Measurements from ENCODE around the gene CIPC. TPM values are rescaled to one million over a fixed set of nuclear protein-coding genes. Genes with fewer than 3 reads are reported as not detected.

The CIPC gene, protein sequence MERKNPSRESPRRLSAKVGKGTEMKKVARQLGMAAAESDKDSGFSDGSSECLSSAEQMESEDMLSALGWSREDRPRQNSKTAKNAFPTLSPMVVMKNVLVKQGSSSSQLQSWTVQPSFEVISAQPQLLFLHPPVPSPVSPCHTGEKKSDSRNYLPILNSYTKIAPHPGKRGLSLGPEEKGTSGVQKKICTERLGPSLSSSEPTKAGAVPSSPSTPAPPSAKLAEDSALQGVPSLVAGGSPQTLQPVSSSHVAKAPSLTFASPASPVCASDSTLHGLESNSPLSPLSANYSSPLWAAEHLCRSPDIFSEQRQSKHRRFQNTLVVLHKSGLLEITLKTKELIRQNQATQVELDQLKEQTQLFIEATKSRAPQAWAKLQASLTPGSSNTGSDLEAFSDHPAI
- 8.5 and 23.0 TPM in 2 replicates for total RNA-seq

DNA sequence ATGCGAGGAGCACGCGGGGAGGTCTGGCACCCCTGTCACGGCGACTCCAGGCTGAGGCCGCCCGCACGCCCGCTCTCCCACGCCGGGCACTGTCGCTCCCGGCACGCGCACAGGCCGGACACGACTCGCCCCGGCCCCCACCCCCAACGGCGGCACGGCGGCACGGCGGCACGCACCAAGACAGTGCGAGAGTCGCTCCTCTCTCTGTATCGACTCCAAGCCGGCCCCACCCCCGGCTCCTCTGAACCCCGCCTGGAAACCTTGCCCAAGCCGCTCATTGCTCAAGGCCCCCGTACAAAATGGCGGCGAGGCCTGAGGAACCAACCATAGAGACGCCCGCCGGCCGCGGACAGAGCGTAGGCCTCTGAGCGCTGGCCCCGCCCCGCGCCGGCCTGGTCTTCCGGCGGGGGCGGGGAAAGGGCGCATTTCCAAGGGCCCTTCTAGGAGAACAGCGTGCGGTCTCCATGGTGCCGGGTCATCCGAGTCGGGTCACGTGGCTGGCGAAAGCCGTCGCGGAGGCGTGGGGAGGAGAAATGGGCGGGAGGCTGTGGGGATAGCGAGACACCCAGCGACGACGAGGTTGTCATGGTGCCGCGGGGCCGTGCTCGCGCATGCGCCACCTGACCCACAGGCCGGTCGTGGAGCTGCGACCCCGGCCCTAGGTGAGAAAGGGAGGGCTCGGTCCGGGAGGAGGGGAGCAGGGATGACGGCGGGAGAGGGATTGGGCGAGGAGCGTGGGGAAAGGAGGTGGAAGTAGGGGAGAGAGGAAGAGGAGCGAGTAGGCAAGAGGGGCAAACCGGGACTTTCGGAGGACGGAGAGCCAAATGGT lies at the start of gene CIPC:
Gene CIPC (plus strand): TSS at position 559 of the 829 bp plus-strand sequence. CDS start 7,451 bp downstream, outside the sequence.

DNA sequence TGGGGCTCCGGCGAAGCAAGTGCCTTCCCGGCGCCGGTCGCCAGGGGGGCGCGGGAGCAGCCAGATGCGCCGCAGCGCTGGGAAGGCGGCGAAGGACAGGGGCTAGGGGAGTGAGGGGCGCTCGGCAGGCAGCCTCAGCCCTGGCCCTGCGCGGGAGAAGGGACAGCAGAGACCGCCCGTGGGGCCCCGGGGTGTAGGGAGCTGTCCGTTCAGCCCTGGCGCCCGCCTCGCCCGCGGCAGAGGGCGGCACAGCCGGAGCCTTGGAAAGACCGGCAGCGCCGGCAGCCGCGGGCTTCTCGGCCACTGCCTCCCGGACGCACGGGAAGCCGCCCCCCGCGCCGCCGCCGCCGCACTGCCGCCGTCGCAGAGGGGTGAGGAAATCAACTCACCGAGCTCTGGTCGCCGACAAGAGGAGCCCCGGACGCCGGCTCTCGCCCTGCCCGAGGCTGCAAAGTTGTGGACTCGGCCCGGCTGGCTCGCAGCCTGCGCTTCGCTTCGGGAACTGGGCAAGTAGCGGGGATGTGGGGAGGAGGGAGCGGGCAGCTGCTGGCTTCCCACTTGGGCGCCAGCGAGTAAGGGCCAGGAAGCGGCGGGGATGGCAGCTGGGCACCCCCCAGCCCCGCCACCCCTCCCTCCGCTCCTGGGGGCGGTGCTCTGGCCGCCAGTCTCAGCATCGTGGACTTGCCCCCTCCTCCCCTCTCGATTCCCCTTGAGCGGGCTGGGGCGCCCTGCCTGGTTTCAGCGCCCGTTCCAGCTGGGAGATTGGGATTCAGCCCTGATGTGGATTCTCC lies 43.4 kb downstream of the CIPC start, which contains the start of gene ZDHHC22:
Gene ZDHHC22 (minus strand): TSS at position 578 of the 791 bp plus-strand sequence. CDS start 2,053 bp downstream, outside the sequence.

Other genes starting within 250 kb of the CIPC start
- gene IRF2BPL, start 69.5 kb upstream of the CIPC start, total RNA-seq: 23.2 and 34.9 TPM in 2 replicates
- not detected in 2 replicates for gene ZDHHC22, start 43.5 kb downstream of the CIPC start, total RNA-seq
- gene TMEM63C, start 83.5 kb downstream of the CIPC start, total RNA-seq: 1.4 and 7.9 TPM in 2 replicates
- gene NGB, start 172.9 kb downstream of the CIPC start, total RNA-seq: 0.07 TPM in 1 of 2 replicates, not detected in the other
- gene POMT2, start 222.6 kb downstream of the CIPC start, total RNA-seq: 11.6 and 20.7 TPM in 2 replicates
- gene GSTZ1, start 222.8 kb downstream of the CIPC start, total RNA-seq: 19.6 and 42.4 TPM in 2 replicates